Vagina (tissue), 2 donors: ENCODE data around the gene MMP11. TPM values are rescaled to one million over a fixed set of nuclear protein-coding genes. Genes with fewer than 3 reads are reported as not detected.

ENCODE experiments used
- DNase-seq, 2 donors: peaks; one replicate each; pipeline ENCODE4 v3.0.0-alpha.2; 2017; ENCODE audit errors: extremely low spot score in 2 of 2
- H3K27ac ChIP-seq: fragments of 200-600 bp; sonication (generic); one replicate; pipeline ENCODE4 v1.5.1; 2019
- H3K27me3 ChIP-seq: fragments of 200-600 bp; sonication (generic); one replicate; pipeline ENCODE4 v1.5.1; 2019
- H3K36me3 ChIP-seq, 2 donors: fragments of 200-600 bp; sonication (generic); one replicate each; pipeline ENCODE4 v1.5.1; 2017 to 2019
- H3K4me1 ChIP-seq: fragments of 200-600 bp; sonication (generic); one replicate; pipeline ENCODE4 v1.5.1; 2019
- H3K4me3 ChIP-seq, 2 donors: fragments of 200-600 bp; sonication (generic); 1 replicate in 1 of 2; 2 replicates in 1 of 2; pipeline ENCODE4 v1.5.1; 2016 to 2019
- H3K9me3 ChIP-seq: fragments of 200-600 bp; sonication (generic); one replicate; pipeline ENCODE4 v1.5.1; 2019
- POLR2A ChIP-seq, 2 donors: fragments of 450-650 bp; IDR thresholded peaks; one replicate each; pipeline ENCODE4 v1.6.1; 2017; ENCODE audit warnings: antibody characterized with exemption in 2 of 2, mild to moderate bottlenecking in 2 of 2, moderate library complexity in 2 of 2
- POLR2AphosphoS5 ChIP-seq, 2 donors: sonication (generic); formaldehyde crosslinking; IDR thresholded peaks; one replicate each; pipeline ENCODE4 v1.9.0; 2017; ENCODE audit warnings: antibody characterized with exemption in 2 of 2, mild to moderate bottlenecking in 2 of 2, low read depth in 1 of 2; ENCODE audit not compliant: insufficient read depth in 1 of 2
- intact Hi-C: fragments of 100-400 bp; cut with DNase I; formaldehyde crosslinking; loops from one replicate; pipeline ENCODE4 v1.15.1; 2023
- total RNA-seq: library from RNA; depleted of rRNA; stranded (reverse); fragments of >200 nt; gene quantifications from one replicate; pipeline ENCODE4 v1.2.3, GENCODE V29; 2016
- TF ChIP-seq, protein P1 (sequence below), 3 experiments: fragments of 450-650 bp in 2 of 3; fragments of 200-600 bp in 1 of 3; sonication (generic) in 1 of 3; IDR thresholded peaks; one replicate each; pipeline ENCODE4 v1.5.1; 2017 to 2019; ENCODE audit warnings: antibody characterized with exemption in 3 of 3, mild to moderate bottlenecking in 2 of 3, moderate library complexity in 2 of 3

The MMP11 gene
- total RNA-seq, 1 donor from 2014 or later, result 6.4 TPM

DNA sequence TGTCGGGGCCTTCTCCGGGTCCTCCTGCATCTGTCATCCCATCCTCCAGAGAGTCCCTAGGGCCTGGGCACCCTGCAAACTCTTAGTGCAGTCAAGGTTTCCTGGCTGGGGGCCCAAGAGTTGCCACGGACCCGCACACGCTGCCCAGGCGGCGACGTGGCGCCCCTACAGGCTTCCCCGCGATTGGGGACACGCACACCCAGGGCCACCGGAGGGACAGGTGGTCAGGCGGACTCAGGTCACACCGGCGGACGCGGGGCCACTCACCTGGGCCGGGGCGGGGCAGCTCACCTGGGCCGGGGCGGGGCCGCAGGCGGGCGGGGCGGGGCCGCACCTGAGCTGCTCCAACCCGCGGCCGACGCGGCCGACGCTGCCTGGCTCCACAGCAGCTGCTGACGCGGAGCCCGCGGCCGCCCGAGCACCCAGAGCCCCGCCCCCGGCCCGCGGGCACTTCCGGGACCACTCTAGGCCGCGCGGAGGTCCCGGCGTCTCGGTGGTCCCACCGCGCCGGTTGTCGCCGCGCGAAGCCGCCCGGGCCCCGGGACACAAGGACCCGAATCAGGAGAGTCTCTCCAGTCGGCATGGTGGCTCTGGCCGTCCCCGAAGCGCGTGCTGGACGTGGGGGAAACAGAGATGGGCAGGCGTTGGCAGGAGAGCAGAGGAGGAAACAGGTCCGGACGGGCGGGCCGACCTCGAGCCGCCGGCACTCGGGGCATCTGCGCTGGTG is 21.8 kb upstream of the MMP11 start, which contains the start of gene ZNF70:
TSS of gene ZNF70 (minus strand) at position 399 of the 727 bp plus-strand sequence. CDS start 5,972 bp downstream, outside the sequence.
- Histone ChIP-seq H3K9me3 (no peaks in the 10 kb centered on the region), H3K27me3 (no peaks in the 10 kb centered on the region), H3K4me3 (peak within 1 kb of the TSS; percentile 60 to 84), H3K4me1 (peaks cover 19% of the 10 kb centered on the region), H3K27ac (peak within 1 kb of the TSS; percentile 90), H3K36me3 (no peaks in the 10 kb centered on the region)
- TF ChIP-seq POLR2A (IDR thresholded peaks at IDR 0.05) (peak in 1 of 2 donors; percentile 18), POLR2AphosphoS5 (IDR thresholded peaks at IDR 0.05; ENCODE audit: insufficient read depth in 1 of 2, low read depth in 1 of 2) (peak in 1 of 2 donors; percentile 70)
- TF ChIP-seq, protein P1, sequence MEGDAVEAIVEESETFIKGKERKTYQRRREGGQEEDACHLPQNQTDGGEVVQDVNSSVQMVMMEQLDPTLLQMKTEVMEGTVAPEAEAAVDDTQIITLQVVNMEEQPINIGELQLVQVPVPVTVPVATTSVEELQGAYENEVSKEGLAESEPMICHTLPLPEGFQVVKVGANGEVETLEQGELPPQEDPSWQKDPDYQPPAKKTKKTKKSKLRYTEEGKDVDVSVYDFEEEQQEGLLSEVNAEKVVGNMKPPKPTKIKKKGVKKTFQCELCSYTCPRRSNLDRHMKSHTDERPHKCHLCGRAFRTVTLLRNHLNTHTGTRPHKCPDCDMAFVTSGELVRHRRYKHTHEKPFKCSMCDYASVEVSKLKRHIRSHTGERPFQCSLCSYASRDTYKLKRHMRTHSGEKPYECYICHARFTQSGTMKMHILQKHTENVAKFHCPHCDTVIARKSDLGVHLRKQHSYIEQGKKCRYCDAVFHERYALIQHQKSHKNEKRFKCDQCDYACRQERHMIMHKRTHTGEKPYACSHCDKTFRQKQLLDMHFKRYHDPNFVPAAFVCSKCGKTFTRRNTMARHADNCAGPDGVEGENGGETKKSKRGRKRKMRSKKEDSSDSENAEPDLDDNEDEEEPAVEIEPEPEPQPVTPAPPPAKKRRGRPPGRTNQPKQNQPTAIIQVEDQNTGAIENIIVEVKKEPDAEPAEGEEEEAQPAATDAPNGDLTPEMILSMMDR (IDR thresholded peaks at IDR 0.05), result no peak
- intact Hi-C loops, result no loop called here
- no peak for DNase-seq

DNA sequence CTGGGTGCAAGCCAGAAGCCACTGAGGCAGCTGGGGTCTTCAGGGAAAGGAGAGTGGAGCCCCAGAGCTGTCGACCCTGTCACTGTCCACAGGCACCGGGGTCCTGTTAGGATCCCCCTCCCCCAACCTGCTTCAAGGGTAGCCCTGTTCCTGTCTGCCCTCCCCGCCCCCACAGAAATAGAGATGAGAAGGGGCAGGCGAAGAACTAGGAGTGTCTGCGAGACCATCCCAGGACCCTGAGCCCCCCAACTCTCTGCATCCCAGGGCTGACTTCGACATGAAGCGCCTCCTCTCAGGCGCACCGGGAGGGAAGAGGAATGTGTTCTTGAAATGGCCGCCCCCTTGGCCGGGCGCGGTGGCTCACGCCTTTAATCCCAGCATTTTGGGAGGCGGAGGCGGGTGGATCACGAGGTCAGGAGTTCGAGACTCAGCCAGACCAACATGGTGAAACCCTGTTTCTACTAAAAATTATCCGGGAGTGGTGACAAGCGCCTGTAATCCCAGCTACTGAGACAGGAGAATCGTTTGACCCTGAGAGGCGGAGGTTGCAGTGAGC is 21.1 kb upstream of the MMP11 start:
- Histone ChIP-seq H3K27me3 (no peaks in the 10 kb centered on the region), H3K4me1 (peaks cover 19% of the 10 kb centered on the region), H3K4me3 (peak overlapping the region; percentile 60 to 84), H3K27ac (peak overlapping the region; percentile 90), H3K9me3 (no peaks in the 10 kb centered on the region), H3K36me3 (no peaks in the 10 kb centered on the region)
- peak in 1 of 2 donors; percentile 31 for TF ChIP-seq POLR2AphosphoS5 (IDR thresholded peaks at IDR 0.05; ENCODE audit: insufficient read depth in 1 of 2, low read depth in 1 of 2)
- TF ChIP-seq, protein P1 (IDR thresholded peaks at IDR 0.05), result no peak
- DNase-seq, result no peak
- intact Hi-C loops, result no loop called here

DNA sequence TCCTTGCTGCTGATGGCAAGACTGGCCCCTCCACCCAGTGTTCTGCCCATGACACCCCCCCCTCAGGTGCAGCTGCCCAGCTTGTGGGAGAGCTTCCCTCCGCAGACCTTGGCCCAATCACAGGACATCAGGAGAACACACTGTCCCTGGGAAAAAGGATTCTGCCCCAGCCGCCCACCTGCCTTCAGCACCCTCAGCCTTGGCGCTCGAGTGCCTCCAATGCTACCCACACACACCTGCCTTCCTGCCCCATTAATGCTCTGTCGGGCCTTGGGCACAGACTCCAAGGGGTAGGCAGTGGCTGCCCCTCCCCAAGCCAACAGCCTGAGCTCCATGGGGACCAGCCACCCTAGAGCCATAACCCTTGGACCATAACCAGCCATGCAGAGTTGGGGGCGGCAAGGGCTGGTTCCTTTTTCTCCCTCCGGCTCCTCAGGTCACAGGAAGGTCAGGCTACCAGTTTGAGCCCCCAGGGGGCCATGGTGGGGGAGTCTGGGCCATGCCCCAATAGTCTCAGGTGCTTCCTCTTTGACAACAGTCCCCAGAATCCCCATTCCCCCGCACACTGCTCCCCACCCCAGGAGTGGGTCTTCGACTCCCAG is 20.5 kb upstream of the MMP11 start:
- Histone ChIP-seq H3K4me3 (no peak overlapping the region), H3K9me3 (no peaks in the 10 kb centered on the region), H3K36me3 (no peaks in the 10 kb centered on the region), H3K27ac (no peak overlapping the region), H3K4me1 (peaks cover 19% of the 10 kb centered on the region), H3K27me3 (no peaks in the 10 kb centered on the region)
- DNase-seq, result no peak
- intact Hi-C loops, result no loop called here
- TF ChIP-seq POLR2AphosphoS5 (IDR thresholded peaks at IDR 0.05; ENCODE audit: insufficient read depth in 1 of 2, low read depth in 1 of 2) (no peak), POLR2A (IDR thresholded peaks at IDR 0.05) (no peak)
- TF ChIP-seq, protein P1 (IDR thresholded peaks at IDR 0.05), result no peak

DNA sequence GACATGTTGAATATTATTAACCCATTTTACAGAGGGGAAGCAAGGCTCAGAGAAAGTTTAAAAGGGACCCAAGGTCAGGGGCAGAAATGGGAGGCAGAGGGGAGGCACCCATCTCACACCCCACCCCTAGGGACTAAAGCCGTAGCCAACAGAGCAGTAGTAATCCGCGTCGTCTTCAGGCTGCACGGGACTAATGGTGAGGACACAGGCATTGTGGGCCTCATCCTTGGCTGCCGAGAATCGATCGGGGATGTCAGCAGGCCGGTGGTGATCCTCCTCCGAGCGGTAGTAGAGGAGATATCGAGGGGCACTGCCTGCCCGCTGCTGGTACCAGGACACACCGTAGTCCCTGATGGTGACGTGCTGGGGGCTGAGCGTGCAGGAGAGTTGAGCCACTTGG is 19.9 kb upstream of the MMP11 start:
- intact Hi-C loops, result no loop called here
- TF ChIP-seq, protein P1 (IDR thresholded peaks at IDR 0.05), result no peak
- no peak for TF ChIP-seq POLR2A (IDR thresholded peaks at IDR 0.05)
- no peak for TF ChIP-seq POLR2AphosphoS5 (IDR thresholded peaks at IDR 0.05; ENCODE audit: insufficient read depth in 1 of 2, low read depth in 1 of 2)
- no peak for DNase-seq

More for the DNA sequence above, 19.9 kb upstream of the MMP11 start:
- no peak overlapping the region for H3K27ac ChIP-seq
- H3K36me3 ChIP-seq, result no peaks in the 10 kb centered on the region
- H3K9me3 ChIP-seq, result no peaks in the 10 kb centered on the region
- no peaks in the 10 kb centered on the region for H3K27me3 ChIP-seq
- H3K4me1 ChIP-seq, result peaks cover 19% of the 10 kb centered on the region
- H3K4me3 ChIP-seq, result no peak overlapping the region
